Type B pancreatic cell (in vitro differentiated cells): Measurements from ENCODE around the gene TMEM235. TPM values are rescaled to one million over a fixed set of nuclear protein-coding genes. Genes with fewer than 3 reads are reported as not detected.

Experiments used
- DNase-seq: peaks from one replicate; pipeline ENCODE4 v3.0.0; 2021; ENCODE audit warnings: mixed read lengths; ENCODE audit not compliant: unreplicated experiment; ENCODE audit errors: extremely low spot score
- H3K27ac Mint-ChIP-seq: 2 replicates; pipeline ENCODE4 v1.8.0; 2021; ENCODE audit warnings: mild to moderate bottlenecking, mixed read lengths
- H3K27me3 Mint-ChIP-seq: 2 replicates; pipeline ENCODE4 v1.8.0; 2021; ENCODE audit warnings: mixed read lengths
- H3K36me3 Mint-ChIP-seq: 2 replicates; pipeline ENCODE4 v1.8.0; 2021; ENCODE audit warnings: mixed read lengths
- H3K4me1 Mint-ChIP-seq: one replicate; pipeline ENCODE4 v1.8.0; 2021; ENCODE audit warnings: mixed read lengths; ENCODE audit not compliant: unreplicated experiment
- H3K4me3 Mint-ChIP-seq: 2 replicates; pipeline ENCODE4 v1.8.0; 2021; ENCODE audit warnings: mild to moderate bottlenecking, mixed read lengths
- H3K9me3 Mint-ChIP-seq: 2 replicates; pipeline ENCODE4 v1.8.0; 2021; ENCODE audit warnings: mixed read lengths
- CTCF ChIP-seq: fragments of 200-600 bp; sonication (generic); conservative IDR thresholded peaks from 2 replicates; pipeline ENCODE4 v1.5.0; 2021; ENCODE audit warnings: antibody characterized with exemption, mild to moderate bottlenecking
- total RNA-seq: library from RNA; stranded (reverse); gene quantifications from 2 replicates; pipeline ENCODE4 v1.2.1, GENCODE V29; 2021; ENCODE audit warnings: low replicate concordance

The TMEM235 gene
- total RNA-seq, 1 donor from 2014 or later: 0.43 TPM

DNA sequence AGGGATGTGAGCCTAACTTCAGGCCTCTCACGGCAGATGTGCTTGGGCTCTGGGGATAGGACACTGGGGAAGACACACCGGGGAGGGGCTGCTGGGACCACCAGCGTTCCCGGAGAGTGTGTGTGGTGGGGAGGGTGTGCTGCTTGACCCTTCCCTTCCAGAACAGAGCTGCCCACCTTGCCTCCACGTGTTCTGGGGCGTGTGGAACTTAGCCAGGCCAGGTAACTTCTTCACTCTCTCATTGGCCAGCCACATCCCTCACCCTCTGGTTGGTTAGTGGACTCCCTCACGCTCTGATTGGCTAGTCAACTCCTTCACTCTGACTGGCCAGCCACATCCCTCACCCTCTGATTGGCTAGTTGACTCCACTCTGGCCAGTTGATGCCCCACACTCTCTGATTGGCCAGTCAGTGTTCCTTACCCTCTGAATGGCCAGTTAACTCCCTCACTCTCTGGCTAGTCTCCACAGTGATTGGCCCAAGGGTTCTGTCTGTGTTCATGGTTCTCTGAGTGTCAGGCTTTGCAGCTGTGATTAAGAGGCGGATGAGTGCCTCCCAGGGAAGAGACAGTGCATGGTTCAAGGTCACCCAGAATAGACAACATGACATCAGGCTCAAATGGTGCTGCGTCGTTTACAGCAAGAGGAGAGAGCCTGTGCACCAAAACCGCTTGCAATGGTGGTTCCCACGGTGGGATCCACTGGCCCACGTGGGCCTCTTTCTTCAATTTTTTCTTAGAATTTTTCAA, 10.0 kb downstream of the TMEM235 start:
- no peak overlapping the region for H3K27ac Mint-ChIP-seq
- peaks cover 7% of the 10 kb centered on the region for H3K9me3 Mint-ChIP-seq
- DNase-seq: no peak
- TF ChIP-seq CTCF: no peak
- H3K36me3 Mint-ChIP-seq: no peaks in the 10 kb centered on the region
- H3K4me3 Mint-ChIP-seq: no peak overlapping the region
- peaks cover 5% of the 10 kb centered on the region for H3K4me1 Mint-ChIP-seq
- H3K27me3 Mint-ChIP-seq: no peaks in the 10 kb centered on the region

GRCh38 chr17:78242024-78242742, 10.8 kb downstream of the TMEM235 start:
- Mint-ChIP-seq H3K4me1 (peaks cover 5% of the 10 kb centered on the region), H3K27ac (no peak overlapping the region)

DNA sequence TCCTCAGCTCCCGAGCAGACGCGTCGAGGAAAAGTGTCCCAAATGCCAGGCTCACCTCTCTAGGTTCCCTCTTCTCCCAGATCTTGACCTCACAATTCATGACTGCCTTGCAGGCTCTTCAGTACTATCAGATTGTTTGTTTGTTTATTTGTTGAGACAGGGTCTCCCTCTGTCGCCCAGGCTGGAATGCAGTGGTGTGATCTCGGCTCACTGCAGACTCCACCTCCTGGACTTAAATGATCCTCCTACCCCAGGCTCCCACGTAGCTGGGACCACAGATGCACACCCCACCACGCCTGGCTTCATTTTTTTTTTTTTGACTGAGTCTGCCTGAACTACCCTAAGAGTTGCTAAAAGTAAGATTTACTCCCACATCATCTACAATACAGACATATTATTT, 15.9 kb downstream of the TMEM235 start:
- Mint-ChIP-seq H3K27ac (no peak overlapping the region), H3K4me1 (no peaks in the 10 kb centered on the region), H3K4me3 (no peak overlapping the region), H3K27me3 (no peaks in the 10 kb centered on the region), H3K9me3 (peaks cover 4% of the 10 kb centered on the region), H3K36me3 (no peaks in the 10 kb centered on the region)
- no peak for DNase-seq
- TF ChIP-seq CTCF: no peak

More at GRCh38 chr17:78242024-78242742, 10.8 kb downstream of the TMEM235 start:
- no peak for DNase-seq
- Mint-ChIP-seq H3K27me3 (no peaks in the 10 kb centered on the region), H3K9me3 (peaks cover 7% of the 10 kb centered on the region), H3K36me3 (no peaks in the 10 kb centered on the region), H3K4me3 (no peak overlapping the region)
- TF ChIP-seq CTCF: no peak

- no peak for DNase-seq
- H3K9me3 Mint-ChIP-seq: peaks cover 4% of the 10 kb centered on the region
- H3K36me3 Mint-ChIP-seq: no peaks in the 10 kb centered on the region
- no peak overlapping the region for H3K4me3 Mint-ChIP-seq
- no peak for TF ChIP-seq CTCF
- H3K27me3 Mint-ChIP-seq: no peaks in the 10 kb centered on the region
- H3K4me1 Mint-ChIP-seq: no peaks in the 10 kb centered on the region
- H3K27ac Mint-ChIP-seq: no peak overlapping the region
Measured at GRCh38 chr17:78248051-78248914, 16.9 kb downstream of the TMEM235 start.

- no peak overlapping the region for H3K27ac Mint-ChIP-seq
- no peak for DNase-seq
- H3K9me3 Mint-ChIP-seq: peaks cover 4% of the 10 kb centered on the region
- H3K4me1 Mint-ChIP-seq: peaks cover 3% of the 10 kb centered on the region
- H3K36me3 Mint-ChIP-seq: no peaks in the 10 kb centered on the region
- no peaks in the 10 kb centered on the region for H3K27me3 Mint-ChIP-seq
- H3K4me3 Mint-ChIP-seq: no peak overlapping the region
- no peak for TF ChIP-seq CTCF
Measured at GRCh38 chr17:78249074-78249817, 17.8 kb downstream of the TMEM235 start.
